Measurements from ENCODE around the gene KATNIP.

DNA sequence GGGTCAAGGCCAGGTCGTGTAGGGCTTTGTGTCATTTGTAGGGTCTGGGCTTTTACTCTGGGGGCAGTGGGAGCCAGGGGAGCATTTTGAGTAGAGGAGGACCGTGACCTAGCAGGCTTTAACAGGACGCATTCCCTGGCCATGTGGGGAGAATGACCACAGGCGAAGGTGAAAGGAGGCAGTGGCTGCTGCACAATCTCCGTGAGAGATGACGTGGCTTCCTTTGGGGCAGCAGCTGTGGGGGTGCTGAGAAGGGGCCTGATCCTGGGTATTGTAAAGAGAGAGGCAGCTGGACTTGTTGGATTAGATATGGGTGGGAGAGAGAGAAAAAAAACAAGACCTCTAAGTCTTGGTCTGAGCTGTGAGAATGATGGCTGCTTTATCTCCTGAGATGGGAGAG is 46.0 kb downstream of the KATNIP start:
- TF ChIP-seq, protein P1, sequence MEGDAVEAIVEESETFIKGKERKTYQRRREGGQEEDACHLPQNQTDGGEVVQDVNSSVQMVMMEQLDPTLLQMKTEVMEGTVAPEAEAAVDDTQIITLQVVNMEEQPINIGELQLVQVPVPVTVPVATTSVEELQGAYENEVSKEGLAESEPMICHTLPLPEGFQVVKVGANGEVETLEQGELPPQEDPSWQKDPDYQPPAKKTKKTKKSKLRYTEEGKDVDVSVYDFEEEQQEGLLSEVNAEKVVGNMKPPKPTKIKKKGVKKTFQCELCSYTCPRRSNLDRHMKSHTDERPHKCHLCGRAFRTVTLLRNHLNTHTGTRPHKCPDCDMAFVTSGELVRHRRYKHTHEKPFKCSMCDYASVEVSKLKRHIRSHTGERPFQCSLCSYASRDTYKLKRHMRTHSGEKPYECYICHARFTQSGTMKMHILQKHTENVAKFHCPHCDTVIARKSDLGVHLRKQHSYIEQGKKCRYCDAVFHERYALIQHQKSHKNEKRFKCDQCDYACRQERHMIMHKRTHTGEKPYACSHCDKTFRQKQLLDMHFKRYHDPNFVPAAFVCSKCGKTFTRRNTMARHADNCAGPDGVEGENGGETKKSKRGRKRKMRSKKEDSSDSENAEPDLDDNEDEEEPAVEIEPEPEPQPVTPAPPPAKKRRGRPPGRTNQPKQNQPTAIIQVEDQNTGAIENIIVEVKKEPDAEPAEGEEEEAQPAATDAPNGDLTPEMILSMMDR (conservative IDR thresholded peaks at IDR 0.05 in 1 of 2, IDR thresholded peaks at IDR 0.05 in 1 of 2; ENCODE audit: extremely low read depth in 1 of 2, insufficient read depth in 1 of 2, low read depth in 1 of 2, low read length in 2 of 2), result no peak
- TF ChIP-seq EZH2 (IDR thresholded peaks at IDR 0.05; ENCODE audit: borderline replicate concordance, low read length), result no peak
